Esophagus squamous epithelium (tissue), 4 donors: Measurements from ENCODE around the gene SLAMF6.

ENCODE experiments used
- POLR2A ChIP-seq, 4 donors: fragments of 450-650 bp; IDR thresholded peaks; one replicate each; pipeline ENCODE4 v1.6.1; 2017; ENCODE audit warnings: antibody characterized with exemption in 4 of 4, mild to moderate bottlenecking in 4 of 4, moderate library complexity in 3 of 4
- TF ChIP-seq, protein P1 (sequence below), 6 experiments: fragments of 450-650 bp in 4 of 6; fragments of 200-600 bp in 2 of 6; sonication (generic) in 2 of 6; IDR thresholded peaks; one replicate each; pipeline ENCODE4 v1.5.1; 2016 to 2019; ENCODE audit warnings: antibody characterized with exemption in 6 of 6, mild to moderate bottlenecking in 4 of 6, moderate library complexity in 4 of 6

DNA sequence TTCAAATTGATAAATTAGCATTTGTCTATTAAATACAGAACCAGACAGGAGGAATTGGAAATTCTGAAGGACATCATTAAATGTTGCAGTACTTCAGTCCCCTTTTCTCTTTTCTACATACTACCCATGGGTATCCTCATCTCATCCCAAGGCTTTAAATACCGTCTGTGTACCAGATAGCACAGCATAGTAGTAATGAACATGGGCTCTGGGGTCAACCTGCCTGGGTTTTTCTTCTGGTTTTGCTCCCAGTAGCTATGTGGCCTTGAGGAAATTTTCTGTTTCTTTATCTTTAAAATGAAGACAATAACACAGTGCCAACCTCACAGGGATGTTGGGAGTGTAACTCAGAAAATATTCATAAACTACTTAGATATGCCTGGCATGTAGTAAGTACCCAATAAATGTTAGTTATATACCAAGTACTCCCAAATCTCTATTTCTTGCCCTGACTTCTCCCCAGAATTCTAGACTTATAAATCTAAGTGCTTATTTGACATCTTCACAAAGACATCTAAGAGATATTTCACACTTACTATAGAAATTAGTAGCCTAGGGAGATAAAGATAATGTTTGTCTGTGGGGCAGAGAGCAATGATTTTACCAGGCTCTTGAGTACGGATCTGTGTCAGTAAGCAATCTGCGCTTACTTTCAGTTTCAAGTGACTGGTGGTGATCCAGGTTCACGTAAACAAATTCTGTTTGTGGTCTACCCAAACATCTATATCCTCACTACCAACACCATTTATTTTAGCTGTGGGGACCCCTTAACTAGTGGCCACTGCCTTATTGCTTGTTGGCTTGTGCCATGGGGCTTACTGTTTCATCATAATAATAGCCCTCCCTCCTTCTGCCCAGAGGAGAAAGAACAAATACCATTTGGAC, 85.4 kb downstream of the SLAMF6 start:
- TF ChIP-seq, protein P1, sequence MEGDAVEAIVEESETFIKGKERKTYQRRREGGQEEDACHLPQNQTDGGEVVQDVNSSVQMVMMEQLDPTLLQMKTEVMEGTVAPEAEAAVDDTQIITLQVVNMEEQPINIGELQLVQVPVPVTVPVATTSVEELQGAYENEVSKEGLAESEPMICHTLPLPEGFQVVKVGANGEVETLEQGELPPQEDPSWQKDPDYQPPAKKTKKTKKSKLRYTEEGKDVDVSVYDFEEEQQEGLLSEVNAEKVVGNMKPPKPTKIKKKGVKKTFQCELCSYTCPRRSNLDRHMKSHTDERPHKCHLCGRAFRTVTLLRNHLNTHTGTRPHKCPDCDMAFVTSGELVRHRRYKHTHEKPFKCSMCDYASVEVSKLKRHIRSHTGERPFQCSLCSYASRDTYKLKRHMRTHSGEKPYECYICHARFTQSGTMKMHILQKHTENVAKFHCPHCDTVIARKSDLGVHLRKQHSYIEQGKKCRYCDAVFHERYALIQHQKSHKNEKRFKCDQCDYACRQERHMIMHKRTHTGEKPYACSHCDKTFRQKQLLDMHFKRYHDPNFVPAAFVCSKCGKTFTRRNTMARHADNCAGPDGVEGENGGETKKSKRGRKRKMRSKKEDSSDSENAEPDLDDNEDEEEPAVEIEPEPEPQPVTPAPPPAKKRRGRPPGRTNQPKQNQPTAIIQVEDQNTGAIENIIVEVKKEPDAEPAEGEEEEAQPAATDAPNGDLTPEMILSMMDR (IDR thresholded peaks at IDR 0.05), result no peak
- no peak for TF ChIP-seq POLR2A (IDR thresholded peaks at IDR 0.05)
